Renal pelvis (tissue), 4 donors: Measurements from ENCODE around the gene CKS1B. TPM values are rescaled to one million over a fixed set of nuclear protein-coding genes. Genes with fewer than 3 reads are reported as not detected.
A peak's percentile ranks its signal among the peaks of the same experiment; 100 is the strongest.
"Not testable (repeated sequence)": the region's sequence is repeated elsewhere in the genome, so short reads cannot be mapped to it uniquely, and the experiment has no call there.

Source experiments
- DNase-seq: peaks from one replicate; pipeline ENCODE4 v3.0.0-alpha.2; 2013
- polyA plus RNA-seq, 3 donors: library from polyadenylated mRNA; unstranded; fragments of 120-200 nt; gene quantifications; one replicate each; pipeline ENCODE4 v1.2.1, GENCODE V29; 2013; ENCODE audit not compliant: insufficient read length in 3 of 3

The CKS1B gene
- polyA plus RNA-seq, 3 donors: 88.0 to 105 (median 96.5) TPM

DNA sequence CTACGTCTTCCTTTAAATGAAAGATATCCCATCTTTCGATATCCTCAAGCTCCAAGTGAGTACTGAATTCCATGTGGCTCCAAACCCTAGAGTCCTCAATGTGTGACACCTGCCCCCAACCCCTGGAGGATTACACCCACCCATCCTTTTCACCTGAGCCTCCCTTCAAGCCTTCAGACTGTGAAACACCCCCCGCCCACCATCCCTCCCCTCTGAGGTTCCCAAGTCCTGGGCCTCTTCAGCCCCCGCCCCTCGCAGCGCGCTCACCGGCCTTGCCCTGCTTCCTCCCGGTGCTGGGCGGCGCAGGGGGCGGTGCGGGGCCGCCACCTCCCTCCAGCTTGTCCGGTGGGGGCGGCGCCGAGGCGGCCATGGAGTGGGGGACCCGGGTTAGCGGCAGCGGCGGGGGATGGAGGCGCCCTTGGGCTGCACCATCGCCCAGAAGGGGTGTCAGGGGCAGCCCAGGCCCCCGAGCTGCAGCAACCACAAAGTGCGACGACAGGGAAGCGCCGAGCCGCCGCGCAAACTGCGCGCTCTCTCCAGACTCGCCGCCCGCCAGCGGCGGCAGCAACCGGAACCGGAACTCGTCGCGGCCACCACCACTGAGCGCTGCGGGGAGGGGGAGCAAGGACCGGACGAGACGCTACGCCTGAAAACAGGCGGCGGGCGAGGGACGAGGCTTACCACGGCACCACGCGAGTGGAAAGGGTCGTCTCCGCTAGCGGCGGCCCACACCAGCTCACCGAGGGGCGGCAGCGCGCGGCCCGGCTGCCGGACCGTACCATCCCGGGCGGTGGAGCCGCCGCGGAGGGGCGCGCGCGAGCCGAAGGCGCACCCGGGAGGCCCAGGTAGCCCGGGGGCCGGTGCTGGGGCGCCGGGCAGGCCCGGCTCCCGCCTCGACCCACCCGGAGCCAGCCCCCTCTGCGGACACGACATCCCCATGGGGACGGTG is 13.0 kb upstream of the CKS1B start, which contains the start of gene PYGO2:
Gene PYGO2, minus strand, starts transcription at position 576 of the 949 bp plus-strand sequence. Its CDS starts 206 bp downstream, at position 370.
- no peak for DNase-seq

DNA sequence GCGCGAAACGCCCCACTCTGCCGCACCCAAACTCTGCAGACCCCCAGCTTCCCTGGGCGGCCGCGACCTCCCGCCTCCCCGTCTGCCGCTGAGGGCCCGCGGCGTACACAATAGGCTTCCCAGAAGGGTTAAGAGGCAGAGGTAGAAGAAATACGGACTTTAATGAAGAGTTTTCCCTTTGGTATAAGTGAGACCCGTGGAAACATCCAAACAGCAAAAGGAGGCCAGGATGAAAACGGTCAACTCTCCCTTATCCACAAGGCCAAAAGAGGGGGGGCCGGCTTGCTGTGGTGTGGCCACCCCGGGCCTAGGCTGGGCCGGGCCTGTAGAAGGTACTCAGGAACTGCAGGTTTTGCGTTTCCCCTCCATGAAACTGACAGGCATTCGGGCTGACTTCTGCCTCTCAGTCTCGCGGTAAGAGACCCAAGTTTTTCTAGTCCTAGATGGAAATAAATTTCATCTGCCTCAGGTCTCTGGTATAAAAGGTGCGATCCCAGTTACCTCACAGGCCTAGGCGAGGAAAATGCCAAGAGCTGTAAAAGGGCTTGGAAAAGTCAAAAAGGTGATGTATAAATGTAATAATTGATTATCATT is 12.2 kb upstream of the CKS1B start:
- DNase-seq: no peak

DNA sequence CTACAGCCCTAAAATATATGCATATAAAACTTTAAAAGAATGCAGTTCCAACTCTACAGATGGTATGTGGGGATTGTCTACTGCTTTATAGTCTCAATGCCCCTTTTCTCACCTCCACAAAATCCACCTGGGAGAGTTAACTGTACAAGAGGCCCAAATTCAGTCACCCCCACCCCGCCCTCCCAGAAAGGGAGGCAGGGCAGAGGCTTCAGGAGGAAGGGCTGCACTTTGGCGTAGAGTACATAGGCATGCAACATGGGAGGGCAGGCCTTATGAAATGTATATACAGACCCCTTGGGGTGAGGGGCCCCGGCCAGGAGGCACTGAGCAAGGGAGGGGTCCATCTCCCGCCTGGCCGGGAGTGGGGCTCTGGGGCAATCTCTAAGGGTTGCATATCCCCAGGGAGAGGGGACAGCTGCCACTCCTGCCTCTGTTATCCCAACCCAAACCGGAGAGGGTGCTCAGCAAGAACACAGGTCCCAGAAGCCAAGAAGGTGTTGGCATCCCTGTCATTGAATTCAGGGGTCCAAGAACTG is 11.6 kb upstream of the CKS1B start:
- no peak for DNase-seq

- DNase-seq: no peak
Observed at GRCh38 chr1:154963643-154964042, 10.8 kb upstream of the CKS1B start.

GRCh38 chr1:154964359-154964758 is 10.1 kb upstream of the CKS1B start:
- no peak for DNase-seq

DNA sequence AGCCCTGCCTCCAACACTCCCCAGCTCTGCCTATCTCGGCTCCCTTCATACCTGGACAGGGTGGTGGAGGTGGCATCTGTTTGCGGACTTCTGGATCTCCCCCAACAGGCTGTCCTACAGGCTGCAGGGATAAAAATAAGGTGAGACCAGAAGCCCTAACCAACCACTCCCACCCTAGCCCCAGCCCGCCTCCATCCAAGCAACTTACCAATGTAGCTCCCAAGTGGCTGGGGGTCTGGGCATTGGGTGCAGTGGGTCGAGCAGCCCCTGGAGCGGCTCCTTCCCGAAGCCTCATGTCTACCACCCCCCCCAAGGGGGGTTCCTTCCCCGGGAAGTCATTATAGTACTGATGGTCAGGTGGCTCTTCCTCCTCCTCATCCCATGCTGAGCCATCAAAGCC is 8.4 kb upstream of the CKS1B start:
- no peak for DNase-seq

- no peak for DNase-seq
Observed at GRCh38 chr1:154967331-154967950, 7.0 kb upstream of the CKS1B start.

DNA sequence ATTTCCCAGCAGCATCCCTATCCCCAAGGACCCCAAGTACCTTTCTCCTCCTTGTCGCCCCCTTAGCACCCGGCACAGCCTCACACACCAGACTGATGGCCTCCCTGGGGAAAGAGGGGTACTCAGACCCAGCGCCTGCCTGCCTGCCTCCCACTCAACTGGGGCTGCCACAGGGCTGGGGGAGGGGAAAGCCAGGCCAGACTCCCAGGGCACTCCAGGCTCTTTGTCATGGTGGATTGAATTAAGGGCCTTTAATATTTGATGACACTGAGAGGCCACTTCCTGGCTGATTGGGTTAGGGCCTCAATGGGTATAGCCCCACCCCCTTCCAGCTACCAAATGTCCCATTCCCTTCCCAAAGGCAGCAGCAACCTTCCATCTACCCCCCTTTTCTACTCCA is 5.8 kb upstream of the CKS1B start:
- DNase-seq: no peak

GRCh38 chr1:154969246-154969645 is 5.2 kb upstream of the CKS1B start:
- DNase-seq: no peak

DNA sequence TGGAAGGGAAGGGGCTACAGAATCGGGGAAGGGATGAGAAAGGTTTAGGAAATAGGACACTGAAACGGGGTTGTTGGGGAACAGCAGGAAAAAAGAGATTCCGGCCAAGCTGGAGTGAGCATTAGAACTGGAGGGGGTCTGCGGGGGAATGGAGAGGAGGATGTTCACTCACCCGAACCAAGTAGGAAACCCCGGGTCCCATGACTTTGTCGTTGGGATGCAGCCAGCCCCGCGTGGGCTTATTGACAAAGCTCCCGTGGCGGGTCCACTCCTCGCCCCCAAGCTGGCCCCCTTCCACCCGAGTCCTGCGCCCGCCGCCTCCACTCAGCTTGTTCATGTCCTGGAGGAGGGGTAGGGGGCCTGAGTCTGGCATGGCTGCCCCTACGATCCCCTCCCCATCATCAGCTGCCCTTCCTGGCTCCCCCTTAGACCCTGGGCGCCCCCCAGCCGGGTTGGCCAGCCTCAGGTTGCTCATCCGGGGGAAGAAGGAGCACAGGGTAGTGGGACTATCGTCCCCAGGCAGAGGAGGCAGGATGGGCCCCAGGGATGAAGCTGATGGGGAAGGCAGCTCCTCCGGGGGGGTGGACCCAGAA is 4.5 kb upstream of the CKS1B start:
- no peak for DNase-seq

- DNase-seq: peak; percentile 88
Observed at GRCh38 chr1:154970631-154971340, 3.7 kb upstream of the CKS1B start, which contains the start of gene SHC1. SHC1 (minus strand) TSS chr1:154970747; CDS start chr1:154970526, 221 bp downstream.

GRCh38 chr1:154971341-154971998 is 3.0 kb upstream of the CKS1B start:
- no peak for DNase-seq

- DNase-seq: no peak
Observed at GRCh38 chr1:154972213-154972516, 2.3 kb upstream of the CKS1B start.

GRCh38 chr1:154972517-154973343 is 1.8 kb upstream of the CKS1B start:
- DNase-seq: no peak

DNA sequence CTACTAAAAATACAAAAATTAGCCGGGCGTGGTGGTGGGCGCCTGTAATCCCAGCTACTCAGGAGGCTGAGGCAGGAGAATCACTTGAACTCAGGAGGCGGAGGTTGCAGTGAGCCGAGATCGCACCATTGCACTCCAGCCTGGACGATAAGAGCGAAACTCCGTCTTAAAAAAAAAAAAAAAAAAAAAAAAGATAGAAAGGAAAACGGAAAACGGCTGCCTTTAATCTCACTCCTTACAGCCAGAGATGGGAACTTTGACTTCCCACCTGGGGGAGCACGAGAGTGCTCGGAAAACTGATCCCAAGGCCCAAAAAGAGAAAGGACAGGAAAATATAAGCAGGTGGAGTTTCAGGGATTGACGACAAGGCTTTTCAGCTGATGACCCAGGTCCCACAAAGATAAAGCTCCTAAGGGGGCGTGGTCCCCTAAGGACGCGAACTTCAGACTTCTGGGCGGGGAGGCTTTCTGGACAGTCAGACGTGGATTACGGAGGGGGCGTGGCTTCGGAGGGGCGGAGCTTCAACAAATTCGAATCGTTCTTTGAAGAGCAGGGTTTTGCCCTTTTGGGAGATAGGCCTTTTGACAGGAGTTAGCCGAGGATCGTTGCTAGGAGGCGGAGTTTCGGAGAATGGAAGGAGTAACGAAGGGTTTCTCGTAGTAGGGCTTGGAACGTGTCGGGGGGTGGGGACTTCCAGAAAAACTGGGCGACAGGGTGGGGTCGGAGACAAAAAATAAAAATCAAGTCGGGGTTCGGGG is 958 bp upstream of the CKS1B start:
- DNase-seq: peak; percentile 95

- peak; percentile 98 for DNase-seq
Observed at GRCh38 chr1:154974808-154975408, 427 bp downstream of the CKS1B start.

DNA sequence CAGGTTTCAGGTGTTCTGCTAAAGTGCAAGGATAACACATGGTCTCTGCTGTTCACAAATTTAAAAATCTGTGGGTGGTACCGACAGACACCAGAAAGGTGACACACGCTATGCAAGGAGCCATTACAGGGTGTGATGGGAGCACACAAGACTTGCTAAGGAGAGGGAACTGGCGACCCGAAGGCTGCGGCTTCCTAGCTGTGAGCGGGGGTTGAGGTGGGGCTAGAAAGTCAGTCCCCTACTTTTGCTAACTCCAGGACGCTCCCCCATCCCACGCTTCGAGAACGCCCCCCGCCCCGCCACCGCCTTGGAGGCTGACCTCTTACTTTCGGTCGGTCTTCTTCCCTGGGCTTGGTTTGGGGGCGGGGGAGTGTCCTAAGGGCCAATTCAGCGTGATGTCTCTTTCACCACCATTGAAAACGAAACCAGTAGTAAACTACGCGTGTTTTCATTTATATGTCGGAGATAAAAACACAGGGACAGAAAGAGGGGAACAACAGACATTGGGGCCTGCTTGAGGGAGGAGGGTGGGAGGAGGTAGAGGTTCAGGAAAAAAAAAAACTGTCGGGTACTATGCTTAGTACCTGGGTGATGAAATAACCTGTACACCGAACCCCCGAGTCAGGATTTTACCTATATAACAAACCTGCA is 1.1 kb downstream of the CKS1B start:
- no peak for DNase-seq

- DNase-seq: not testable (repeated sequence)
Observed at GRCh38 chr1:154977762-154978161, 3.3 kb downstream of the CKS1B start.
